Measurements from ENCODE around the gene C2orf69. TPM values are rescaled to one million over a fixed set of nuclear protein-coding genes. Genes with fewer than 3 reads are reported as not detected.
A peak's percentile ranks its signal among the peaks of the same experiment; 100 is the strongest.

Gene C2orf69
- total and polyA plus RNA-seq, 2 of the 13 experiments (the other 11 are each of a cell fraction or from before 2014, with no cell fraction given): 4.8 to 19.3 TPM

DNA sequence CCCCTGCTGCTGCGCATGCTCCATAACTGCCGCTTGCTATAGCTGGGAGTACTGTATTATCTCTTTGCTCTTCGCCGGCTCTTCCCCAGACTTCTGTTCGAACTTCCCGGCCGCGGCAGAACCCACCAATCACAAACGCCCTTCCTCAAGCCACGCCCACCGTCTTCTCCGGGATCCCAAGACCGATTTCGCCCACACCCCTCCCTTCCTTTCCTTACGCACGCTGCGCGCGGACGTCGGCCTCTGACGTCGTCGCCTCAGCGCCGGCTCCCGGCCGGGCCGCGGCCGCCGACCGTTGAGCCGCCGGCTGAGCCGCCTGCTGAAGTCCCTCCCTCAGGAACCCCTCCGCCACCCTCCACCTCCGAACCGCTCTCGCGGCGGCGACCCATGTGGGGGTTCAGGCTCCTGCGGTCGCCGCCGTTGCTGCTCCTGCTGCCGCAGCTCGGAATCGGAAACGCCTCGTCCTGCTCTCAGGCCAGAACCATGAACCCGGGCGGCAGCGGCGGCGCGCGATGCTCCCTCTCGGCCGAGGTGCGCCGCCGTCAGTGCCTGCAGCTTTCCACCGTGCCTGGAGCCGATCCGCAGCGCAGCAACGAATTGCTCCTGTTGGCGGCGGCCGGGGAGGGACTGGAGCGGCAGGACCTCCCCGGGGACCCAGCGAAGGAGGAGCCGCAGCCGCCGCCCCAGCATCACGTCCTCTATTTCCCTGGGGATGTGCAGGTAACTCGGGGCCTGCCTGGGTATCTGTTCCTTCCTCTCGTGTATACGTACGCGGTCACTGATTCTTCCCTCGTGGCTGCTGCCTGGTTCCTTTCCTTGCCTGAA lies at the start of gene C2orf69 (continued):
- TF ChIP-seq THYN1 (CRISPR knock-in tag; IDR thresholded peaks at IDR 0.05; ENCODE audit: borderline replicate concordance, low read depth): no peak
- TF ChIP-seq RFXANK (CRISPR knock-in tag; IDR thresholded peaks at IDR 0.05): peak; percentile 41; the same call in 1 of the 2 replicates
- no peak for TF ChIP-seq FOXA1 (IDR thresholded peaks at IDR 0.05)
- TF ChIP-seq FOXA1 (CRISPR knock-in tag; IDR thresholded peaks at IDR 0.05): no peak
- TF ChIP-seq CHCHD3 (CRISPR knock-in tag; IDR thresholded peaks at IDR 0.05): 0 out of 2 replicates have a peak, but pooled peaks have one; percentile 68
- TF ChIP-seq TAF15 (IDR thresholded peaks at IDR 0.05; ENCODE audit: low read depth, low read length, poor library complexity, severe bottlenecking): peak; percentile 77
- peak; percentile 92 for TF ChIP-seq ZNF563 (CRISPR knock-in tag; IDR thresholded peaks at IDR 0.05)
- TF ChIP-seq, protein P1, sequence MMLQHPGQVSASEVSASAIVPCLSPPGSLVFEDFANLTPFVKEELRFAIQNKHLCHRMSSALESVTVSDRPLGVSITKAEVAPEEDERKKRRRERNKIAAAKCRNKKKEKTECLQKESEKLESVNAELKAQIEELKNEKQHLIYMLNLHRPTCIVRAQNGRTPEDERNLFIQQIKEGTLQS (CRISPR knock-in tag; IDR thresholded peaks at IDR 0.05): peak; percentile 44; the same call in 1 of the 2 replicates
- TF ChIP-seq, protein P2, sequence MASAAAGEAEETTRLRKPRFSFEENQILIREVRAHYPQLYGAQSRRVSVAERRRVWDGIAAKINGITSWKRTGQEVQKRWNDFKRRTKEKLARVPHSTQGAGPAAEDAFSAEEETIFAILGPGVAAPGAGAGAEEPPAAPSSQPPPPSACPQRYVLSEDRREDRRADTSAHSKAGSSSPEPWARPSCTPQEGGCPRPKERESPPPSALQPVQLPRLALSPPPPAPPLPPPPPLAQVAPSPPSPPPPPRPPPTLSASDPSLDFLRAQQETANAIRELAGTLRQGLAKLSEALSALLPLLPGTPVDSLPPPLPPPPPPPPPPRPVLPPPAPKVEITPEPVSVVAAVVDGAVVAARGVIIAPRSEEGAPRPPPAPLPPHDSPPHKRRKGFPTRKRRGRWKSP (CRISPR knock-in tag; IDR thresholded peaks at IDR 0.05): peak; percentile 92
- TF ChIP-seq, protein P3, sequence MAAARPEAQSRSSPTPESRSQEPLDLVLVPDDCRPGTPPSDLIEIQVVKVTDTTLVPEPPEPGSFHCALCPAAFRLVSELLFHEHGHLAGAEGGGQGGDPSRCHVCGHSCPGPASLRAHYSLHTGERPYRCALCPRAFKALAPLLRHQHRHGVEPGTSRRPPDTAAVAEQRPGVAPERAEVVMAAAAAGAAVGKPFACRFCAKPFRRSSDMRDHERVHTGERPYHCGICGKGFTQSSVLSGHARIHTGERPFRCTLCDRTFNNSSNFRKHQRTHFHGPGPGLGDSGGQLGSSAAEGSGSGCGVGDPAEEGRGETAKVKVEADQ (CRISPR knock-in tag; IDR thresholded peaks at IDR 0.05; ENCODE audit: borderline replicate concordance): peak; percentile 93; the same call in 1 of the 2 replicates
- TF ChIP-seq ZNF274 (CRISPR knock-in tag; IDR thresholded peaks at IDR 0.05): peak; percentile 94
- TF ChIP-seq SRY (CRISPR knock-in tag; IDR thresholded peaks at IDR 0.05): peak; percentile 76
- peak; percentile 86; the same call in 1 of the 2 replicates for TF ChIP-seq CCDC6 (CRISPR knock-in tag; IDR thresholded peaks at IDR 0.05)
- no peak; the same call in 1 of the 2 replicates for TF ChIP-seq ZNF44 (CRISPR knock-in tag; IDR thresholded peaks at IDR 0.05)
- no peak for TF ChIP-seq ZNF432 (CRISPR knock-in tag; IDR thresholded peaks at IDR 0.05; ENCODE audit: borderline replicate concordance)
- TF ChIP-seq KLF6 (CRISPR knock-in tag; IDR thresholded peaks at IDR 0.05): peak; percentile 78
- TF ChIP-seq, protein P4, sequence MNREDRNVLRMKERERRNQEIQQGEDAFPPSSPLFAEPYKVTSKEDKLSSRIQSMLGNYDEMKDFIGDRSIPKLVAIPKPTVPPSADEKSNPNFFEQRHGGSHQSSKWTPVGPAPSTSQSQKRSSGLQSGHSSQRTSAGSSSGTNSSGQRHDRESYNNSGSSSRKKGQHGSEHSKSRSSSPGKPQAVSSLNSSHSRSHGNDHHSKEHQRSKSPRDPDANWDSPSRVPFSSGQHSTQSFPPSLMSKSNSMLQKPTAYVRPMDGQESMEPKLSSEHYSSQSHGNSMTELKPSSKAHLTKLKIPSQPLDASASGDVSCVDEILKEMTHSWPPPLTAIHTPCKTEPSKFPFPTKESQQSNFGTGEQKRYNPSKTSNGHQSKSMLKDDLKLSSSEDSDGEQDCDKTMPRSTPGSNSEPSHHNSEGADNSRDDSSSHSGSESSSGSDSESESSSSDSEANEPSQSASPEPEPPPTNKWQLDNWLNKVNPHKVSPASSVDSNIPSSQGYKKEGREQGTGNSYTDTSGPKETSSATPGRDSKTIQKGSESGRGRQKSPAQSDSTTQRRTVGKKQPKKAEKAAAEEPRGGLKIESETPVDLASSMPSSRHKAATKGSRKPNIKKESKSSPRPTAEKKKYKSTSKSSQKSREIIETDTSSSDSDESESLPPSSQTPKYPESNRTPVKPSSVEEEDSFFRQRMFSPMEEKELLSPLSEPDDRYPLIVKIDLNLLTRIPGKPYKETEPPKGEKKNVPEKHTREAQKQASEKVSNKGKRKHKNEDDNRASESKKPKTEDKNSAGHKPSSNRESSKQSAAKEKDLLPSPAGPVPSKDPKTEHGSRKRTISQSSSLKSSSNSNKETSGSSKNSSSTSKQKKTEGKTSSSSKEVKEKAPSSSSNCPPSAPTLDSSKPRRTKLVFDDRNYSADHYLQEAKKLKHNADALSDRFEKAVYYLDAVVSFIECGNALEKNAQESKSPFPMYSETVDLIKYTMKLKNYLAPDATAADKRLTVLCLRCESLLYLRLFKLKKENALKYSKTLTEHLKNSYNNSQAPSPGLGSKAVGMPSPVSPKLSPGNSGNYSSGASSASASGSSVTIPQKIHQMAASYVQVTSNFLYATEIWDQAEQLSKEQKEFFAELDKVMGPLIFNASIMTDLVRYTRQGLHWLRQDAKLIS (CRISPR knock-in tag; IDR thresholded peaks at IDR 0.05): no peak; the same call in none of the 2 replicates
- peak; percentile 92 for TF ChIP-seq TAF1 (CRISPR knock-in tag; IDR thresholded peaks at IDR 0.05)
- no peak for TF ChIP-seq ZNF652 (CRISPR knock-in tag; IDR thresholded peaks at IDR 0.05; ENCODE audit: borderline replicate concordance, low read depth)
- no peak for TF ChIP-seq HDAC6 (IDR thresholded peaks at IDR 0.05; ENCODE audit: low read depth, low read length)
- TF ChIP-seq IKZF4 (CRISPR knock-in tag; IDR thresholded peaks at IDR 0.05; ENCODE audit: borderline replicate concordance, low read depth, not compliant biosample characterization): peak; percentile 93
- no peak for TF ChIP-seq U2AF2 (IDR thresholded peaks at IDR 0.05; ENCODE audit: low read depth, low read length)
- peak; percentile 57; the same call in 1 of the 2 replicates for TF ChIP-seq ZNF230 (CRISPR knock-in tag; IDR thresholded peaks at IDR 0.05)
- peak; percentile 88 for TF ChIP-seq AGO2 (optimal IDR thresholded peaks at IDR 0.05; ENCODE audit: low read depth, low read length)
- TF ChIP-seq ZNF496 (CRISPR knock-in tag; IDR thresholded peaks at IDR 0.05; ENCODE audit: insufficient replicate concordance): no peak

Data from HepG2 (cell line).